GM18508 (cell line): ENCODE measurements around the gene FANCD2.
"Not testable (repeated sequence)": the region's sequence is repeated elsewhere in the genome, so short reads cannot be mapped to it uniquely, and the experiment has no call there.

Experiments
- ATAC-seq: cut with Tn5 transposase; IDR thresholded peaks from one replicate; pipeline ENCODE4 v1.9.1; 2021; ENCODE audit warnings: moderate number of reproducible peaks; ENCODE audit not compliant: insufficient read depth, unreplicated experiment

FANCD2 gene

GRCh38 chr3:10091387-10091786 lies 65.2 kb downstream of the FANCD2 start:
- not testable (repeated sequence) for ATAC-seq

GRCh38 chr3:10093678-10094077 lies 67.4 kb downstream of the FANCD2 start:
- ATAC-seq, result no peak

DNA sequence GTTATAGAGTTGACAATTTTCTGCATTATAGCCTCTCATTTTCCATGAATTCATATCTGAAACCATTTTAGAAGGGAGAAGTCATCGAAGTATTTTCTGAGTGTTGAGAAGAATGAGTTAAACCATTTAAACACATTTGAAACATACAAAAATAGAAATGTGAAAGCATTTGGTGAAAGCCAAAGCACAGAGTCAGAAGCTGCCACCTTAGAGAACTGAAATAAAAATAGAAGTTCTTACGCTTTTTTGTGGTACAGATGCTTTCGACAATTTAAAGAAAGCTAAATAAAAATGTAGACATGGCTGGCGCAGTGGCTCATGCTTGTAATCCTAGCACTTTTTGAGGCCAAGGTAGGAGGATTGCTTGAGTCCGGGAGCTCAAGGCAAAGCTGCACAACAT lies 72.8 kb downstream of the FANCD2 start:
- ATAC-seq, result no peak

- no peak for ATAC-seq
Measured at GRCh38 chr3:10106919-10107318, 80.7 kb downstream of the FANCD2 start.

- ATAC-seq, result no peak
Measured at GRCh38 chr3:10108091-10108490, 81.9 kb downstream of the FANCD2 start, which contains the start of gene FANCD2OS. FANCD2OS (minus strand) TSS chr3:10108255; CDS start chr3:10104774, 3,481 bp downstream.

- ATAC-seq, result peak; percentile 70
Measured at GRCh38 chr3:10115326-10116137, 89.3 kb downstream of the FANCD2 start, which contains the start of gene BRK1. BRK1 (plus strand) TSS chr3:10115675; CDS start chr3:10115702, 27 bp downstream.

- ATAC-seq, result no peak
Measured at GRCh38 chr3:10116138-10116460, 89.9 kb downstream of the FANCD2 start.

GRCh38 chr3:10116928-10117327 lies 90.7 kb downstream of the FANCD2 start:
- ATAC-seq, result no peak

- ATAC-seq, result no peak
Measured at GRCh38 chr3:10119376-10119775, 93.1 kb downstream of the FANCD2 start.

DNA sequence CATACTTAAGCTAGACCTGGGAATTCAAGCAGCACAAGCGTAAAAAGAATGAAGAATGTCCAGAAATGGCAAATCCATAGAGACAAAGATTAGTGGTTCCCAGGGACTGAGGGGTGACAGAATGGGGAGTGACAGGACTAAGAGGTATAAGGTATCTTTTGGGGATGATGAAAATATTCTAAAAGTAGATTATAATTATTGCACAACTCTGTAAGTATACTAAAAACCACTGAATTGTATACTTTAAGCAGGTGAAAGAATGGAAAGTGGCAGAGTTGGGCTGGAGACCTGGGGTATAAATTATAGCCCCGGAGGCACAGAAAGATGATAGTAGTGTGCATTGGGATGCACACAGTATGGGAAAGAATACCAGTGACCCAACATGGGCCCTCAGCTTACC lies 94.8 kb downstream of the FANCD2 start:
- no peak for ATAC-seq

- ATAC-seq, result no peak
Measured at GRCh38 chr3:10122724-10123123, 96.5 kb downstream of the FANCD2 start.

DNA sequence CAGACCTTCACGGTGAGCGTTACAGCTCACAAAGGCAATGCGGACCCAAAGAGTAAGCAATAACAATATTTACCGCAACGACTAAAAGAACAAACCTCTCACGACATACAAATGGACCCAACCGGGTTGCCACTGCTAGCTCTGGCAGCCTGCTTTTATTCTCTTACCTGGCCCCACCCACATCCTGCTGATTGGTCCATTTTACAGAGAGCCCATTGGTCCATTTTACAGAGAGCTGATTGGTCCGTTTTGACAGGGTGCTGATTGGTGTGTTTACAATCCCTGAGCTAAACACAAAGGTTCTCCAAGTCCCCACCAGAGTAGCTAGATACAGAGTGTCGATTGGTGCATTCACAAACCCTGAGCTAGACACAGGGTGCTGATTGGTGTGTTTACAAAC lies 109.6 kb downstream of the FANCD2 start:
- ATAC-seq, result not testable (repeated sequence)

DNA sequence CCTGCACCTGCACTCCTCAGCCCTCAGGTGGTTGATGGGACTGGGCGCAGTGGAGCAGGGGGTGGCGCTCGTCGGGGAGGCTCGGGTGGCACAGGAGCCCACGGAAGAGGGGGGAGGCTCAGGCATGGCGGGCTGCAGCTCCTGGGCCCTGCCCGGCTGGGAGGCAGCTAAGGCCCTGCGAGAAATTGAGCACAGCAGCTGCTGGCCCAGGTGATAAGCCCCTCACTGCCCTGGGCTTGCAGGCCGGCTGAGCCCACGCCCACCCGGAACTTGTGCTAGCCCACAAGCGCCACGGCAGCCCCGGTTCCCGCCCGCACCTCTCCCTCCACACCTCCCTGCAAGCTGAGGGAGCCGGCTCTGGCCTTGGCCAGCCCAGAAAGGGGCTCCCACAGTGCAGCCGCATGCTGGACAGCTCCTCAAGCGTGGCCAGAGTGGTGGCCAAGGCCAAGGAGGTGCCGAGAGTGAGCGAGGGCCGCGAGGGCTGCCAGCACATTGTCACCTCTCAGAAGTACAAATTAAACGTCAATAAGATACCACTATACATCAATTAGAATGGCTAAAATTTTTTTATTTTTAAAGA lies 110.3 kb downstream of the FANCD2 start:
- ATAC-seq, result no peak

GRCh38 chr3:10137178-10137577 lies 110.9 kb downstream of the FANCD2 start:
- no peak for ATAC-seq

DNA sequence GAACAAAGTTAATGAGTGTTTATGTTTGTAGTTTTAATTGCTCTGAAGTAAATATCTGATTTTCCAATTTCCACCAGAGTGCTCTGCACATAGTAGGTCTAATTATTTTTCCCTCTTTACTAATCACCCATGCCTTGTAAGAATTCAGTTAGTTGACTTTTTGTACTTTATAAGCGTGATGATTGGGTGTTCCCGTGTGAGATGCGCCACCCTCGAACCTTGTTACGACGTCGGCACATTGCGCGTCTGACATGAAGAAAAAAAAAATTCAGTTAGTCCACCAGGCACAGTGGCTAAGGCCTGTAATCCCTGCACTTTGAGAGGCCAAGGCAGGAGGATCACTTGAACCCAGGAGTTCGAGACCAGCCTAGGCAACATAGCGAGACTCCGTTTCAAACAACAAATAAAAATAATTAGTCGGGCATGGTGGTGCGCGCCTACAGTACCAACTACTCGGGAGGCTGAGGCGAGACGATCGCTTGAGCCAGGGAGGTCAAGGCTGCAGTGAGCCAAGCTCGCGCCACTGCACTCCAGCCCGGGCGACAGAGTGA lies 114.8 kb downstream of the FANCD2 start:
- no peak for ATAC-seq

DNA sequence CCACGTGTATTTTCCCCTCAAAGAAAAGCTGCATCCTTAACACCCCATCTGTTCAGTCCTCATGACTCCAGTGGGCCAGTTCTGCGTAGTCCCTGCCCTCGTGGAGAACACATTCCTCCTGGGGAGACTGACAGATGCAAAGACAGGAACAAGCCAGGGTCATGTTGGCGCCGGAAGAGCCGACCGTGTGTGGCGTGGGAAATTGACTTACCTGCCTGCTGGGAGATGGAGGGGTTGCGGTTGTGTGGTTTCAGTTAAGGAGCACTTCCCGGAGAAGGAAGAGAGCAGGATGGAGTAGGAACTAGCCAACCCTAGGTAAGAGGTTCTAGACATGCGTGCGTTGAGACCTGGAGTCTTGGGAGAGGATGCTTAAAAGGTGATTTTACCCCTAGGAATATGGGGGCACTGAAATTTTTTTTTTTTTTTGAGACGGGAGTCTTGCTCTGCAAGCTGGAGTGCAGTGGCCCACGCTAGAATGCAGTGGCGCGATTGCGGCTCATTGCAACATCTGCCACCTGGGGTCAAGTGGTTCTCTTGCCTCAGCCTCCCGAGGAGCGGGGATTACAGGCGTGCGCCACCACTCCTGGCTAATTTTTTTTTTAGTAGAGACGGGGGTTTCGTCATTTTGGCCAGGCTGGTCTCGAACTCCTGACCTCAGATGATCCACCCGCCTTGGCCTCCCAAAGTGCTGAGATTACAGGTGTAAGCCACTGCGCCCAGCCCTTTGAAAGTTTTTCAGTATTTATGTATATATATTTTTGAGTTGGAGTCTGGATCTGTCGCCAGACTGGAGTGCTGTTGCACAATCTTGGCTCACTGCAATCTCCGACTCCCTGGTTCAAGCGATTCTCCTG lies 116.7 kb downstream of the FANCD2 start:
- ATAC-seq, result no peak

- no peak for ATAC-seq
Measured at GRCh38 chr3:10145685-10146084, 119.4 kb downstream of the FANCD2 start.

DNA sequence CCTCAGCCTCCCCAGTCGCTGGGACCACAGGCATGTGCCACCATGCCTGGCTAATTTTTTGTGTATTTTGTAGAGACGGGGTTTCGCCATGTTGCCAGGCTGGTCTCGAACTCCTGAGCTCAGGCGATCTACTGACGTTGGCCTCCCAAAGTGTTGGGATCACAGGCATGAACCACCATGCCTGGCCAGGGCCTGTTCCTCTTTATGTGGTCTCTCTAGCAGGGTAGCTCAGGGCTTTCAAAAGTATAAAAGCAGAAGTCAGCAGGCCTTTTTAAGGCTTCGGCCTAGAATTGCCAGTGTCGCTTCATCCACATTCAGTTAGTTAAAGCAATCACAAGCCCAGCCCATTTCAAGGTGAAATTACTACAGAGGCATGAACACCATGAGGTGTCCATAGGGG lies 123.0 kb downstream of the FANCD2 start:
- no peak for ATAC-seq

DNA sequence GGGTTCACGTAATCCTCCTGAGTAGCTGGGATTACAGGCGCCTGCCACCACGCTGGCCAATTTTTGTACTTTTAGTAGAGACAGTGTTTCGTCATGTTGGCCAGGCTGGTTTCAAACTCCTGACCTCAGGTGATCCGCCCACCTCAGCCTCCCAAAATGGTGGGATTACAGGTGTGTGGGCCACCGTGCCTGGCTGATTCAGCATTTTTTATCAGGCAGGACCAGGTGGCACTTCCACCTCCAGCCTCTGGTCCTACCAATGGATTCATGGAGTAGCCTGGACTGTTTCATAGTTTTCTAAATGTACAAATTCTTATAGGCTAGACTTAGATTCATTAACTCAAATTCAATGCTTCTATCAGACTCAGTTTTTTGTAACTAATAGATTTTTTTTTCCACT lies 124.8 kb downstream of the FANCD2 start:
- no peak for ATAC-seq
